ENCODE measurements around the gene OR10A3.
"Not testable (repeated sequence)": the region's sequence is repeated elsewhere in the genome, so short reads cannot be mapped to it uniquely, and the experiment has no call there.

OR10A3 gene

GRCh38 chr11:7941608-7942007 is at the start of gene OR10A3:
TSS of gene OR10A3 (minus strand) at chr11:7941708. CDS start at chr11:7939520, 2,188 bp downstream.
- no peak for DNase-seq (ENCODE audit: low read depth, low spot score)

GRCh38 chr11:7987560-7987883 is 46.0 kb upstream of the OR10A3 start:
- DNase-seq (ENCODE audit: low read depth, low spot score), result not testable (repeated sequence)

- peak; percentile 98 for DNase-seq (ENCODE audit: low read depth, low spot score)
These were observed 45.5 kb upstream of the OR10A3 start, which contains the start of gene EIF3F for GRCh38 chr11:7986768-7987559. TSS of gene EIF3F (plus strand) at chr11:7987337. CDS start at chr11:7987353, 16 bp downstream.

GRCh38 chr11:7983832-7984590 is 42.5 kb upstream of the OR10A3 start:
- DNase-seq (ENCODE audit: low read depth, low spot score), result no peak

GRCh38 chr11:7982582-7983119 is 41.1 kb upstream of the OR10A3 start:
- DNase-seq (ENCODE audit: low read depth, low spot score), result no peak

GRCh38 chr11:7981619-7982157 is 40.2 kb upstream of the OR10A3 start:
- no peak for DNase-seq (ENCODE audit: low read depth, low spot score)

- no peak for DNase-seq (ENCODE audit: low read depth, low spot score)
These were observed 35.9 kb upstream of the OR10A3 start for GRCh38 chr11:7977232-7977917.

- no peak for DNase-seq (ENCODE audit: low read depth, low spot score)
These were observed 33.2 kb upstream of the OR10A3 start for GRCh38 chr11:7974668-7975067.

GRCh38 chr11:7973011-7973410 is 31.5 kb upstream of the OR10A3 start:
- DNase-seq (ENCODE audit: low read depth, low spot score), result no peak

- DNase-seq (ENCODE audit: low read depth, low spot score), result no peak
These were observed 30.3 kb upstream of the OR10A3 start for GRCh38 chr11:7971846-7972245.

GRCh38 chr11:7969756-7970646 is 28.5 kb upstream of the OR10A3 start:
- no peak for DNase-seq (ENCODE audit: low read depth, low spot score)

- DNase-seq (ENCODE audit: low read depth, low spot score), result no peak
These were observed 27.2 kb upstream of the OR10A3 start for GRCh38 chr11:7968686-7969085.

- no peak for DNase-seq (ENCODE audit: low read depth, low spot score)
These were observed 26.3 kb upstream of the OR10A3 start for GRCh38 chr11:7967826-7968225.

- no peak for DNase-seq (ENCODE audit: low read depth, low spot score)
These were observed 25.6 kb upstream of the OR10A3 start for GRCh38 chr11:7967097-7967496.

GRCh38 chr11:7965386-7965785 is 23.9 kb upstream of the OR10A3 start, which contains the start of gene NLRP10:
TSS of gene NLRP10 (minus strand) at chr11:7965447. CDS start at chr11:7963495, 1,952 bp downstream.
- DNase-seq (ENCODE audit: low read depth, low spot score), result no peak

- DNase-seq (ENCODE audit: low read depth, low spot score), result no peak
These were observed 23.4 kb upstream of the OR10A3 start for GRCh38 chr11:7964873-7965272.

GRCh38 chr11:7964261-7964660 is 22.8 kb upstream of the OR10A3 start:
- no peak for DNase-seq (ENCODE audit: low read depth, low spot score)

- no peak for DNase-seq (ENCODE audit: low read depth, low spot score)
These were observed 13.7 kb upstream of the OR10A3 start for GRCh38 chr11:7955191-7955590.

GRCh38 chr11:7949934-7950333 is 8.4 kb upstream of the OR10A3 start:
- no peak for DNase-seq (ENCODE audit: low read depth, low spot score)

- no peak for DNase-seq (ENCODE audit: low read depth, low spot score)
These were observed 2.6 kb upstream of the OR10A3 start for GRCh38 chr11:7944123-7944522.

- DNase-seq (ENCODE audit: low read depth, low spot score), result no peak
These were observed 362 bp downstream of the OR10A3 start for GRCh38 chr11:7941146-7941545.
